ENCODE data around the gene GSTA5. TPM values are rescaled to one million over a fixed set of nuclear protein-coding genes. Genes with fewer than 3 reads are reported as not detected.
"Not testable (repeated sequence)": the region's sequence is repeated elsewhere in the genome, so short reads cannot be mapped to it uniquely, and the experiment has no call there.

The GSTA5 gene
- total RNA-seq, 1 experiment from 2014 or later, result not detected

DNA sequence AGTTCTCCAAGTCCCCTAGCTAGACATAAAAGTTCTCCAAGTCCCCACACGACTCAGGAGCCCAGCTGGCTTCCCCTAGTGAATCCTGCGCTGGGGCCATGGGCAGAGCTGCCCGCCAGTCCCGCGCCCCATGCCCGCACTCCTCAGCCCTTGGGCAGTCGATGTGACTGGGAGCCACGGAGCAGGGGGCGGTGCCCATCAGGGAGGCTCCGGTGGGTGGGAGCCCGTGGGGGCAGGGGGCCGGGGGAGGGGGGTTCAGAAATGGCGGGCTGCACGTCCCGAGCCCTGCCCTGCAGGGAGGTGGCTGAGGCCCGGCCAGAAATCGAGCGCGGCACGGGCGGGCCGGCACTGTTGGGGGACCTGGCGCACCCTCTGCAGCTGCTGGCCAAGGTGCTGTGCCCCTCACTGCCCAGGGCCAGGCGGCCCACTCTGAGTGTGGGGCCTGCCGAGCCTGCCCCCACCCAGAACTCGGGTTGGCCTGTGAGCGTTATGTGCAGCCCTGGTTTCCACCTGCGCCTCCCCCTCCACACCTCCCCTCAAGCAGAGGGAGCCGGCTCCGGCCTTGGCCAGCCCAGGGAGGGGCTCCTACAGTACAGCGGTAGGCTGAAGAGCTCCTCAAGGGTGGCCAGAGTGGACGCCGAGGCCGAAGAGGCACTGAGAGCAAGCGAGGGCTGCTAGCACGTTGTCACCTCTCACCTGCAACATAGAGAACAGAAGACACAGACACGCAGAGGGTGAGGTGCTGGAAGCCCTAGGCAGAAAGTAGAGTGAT is 11.4 kb downstream of the GSTA5 start (continued):
- TF ChIP-seq, protein P1, sequence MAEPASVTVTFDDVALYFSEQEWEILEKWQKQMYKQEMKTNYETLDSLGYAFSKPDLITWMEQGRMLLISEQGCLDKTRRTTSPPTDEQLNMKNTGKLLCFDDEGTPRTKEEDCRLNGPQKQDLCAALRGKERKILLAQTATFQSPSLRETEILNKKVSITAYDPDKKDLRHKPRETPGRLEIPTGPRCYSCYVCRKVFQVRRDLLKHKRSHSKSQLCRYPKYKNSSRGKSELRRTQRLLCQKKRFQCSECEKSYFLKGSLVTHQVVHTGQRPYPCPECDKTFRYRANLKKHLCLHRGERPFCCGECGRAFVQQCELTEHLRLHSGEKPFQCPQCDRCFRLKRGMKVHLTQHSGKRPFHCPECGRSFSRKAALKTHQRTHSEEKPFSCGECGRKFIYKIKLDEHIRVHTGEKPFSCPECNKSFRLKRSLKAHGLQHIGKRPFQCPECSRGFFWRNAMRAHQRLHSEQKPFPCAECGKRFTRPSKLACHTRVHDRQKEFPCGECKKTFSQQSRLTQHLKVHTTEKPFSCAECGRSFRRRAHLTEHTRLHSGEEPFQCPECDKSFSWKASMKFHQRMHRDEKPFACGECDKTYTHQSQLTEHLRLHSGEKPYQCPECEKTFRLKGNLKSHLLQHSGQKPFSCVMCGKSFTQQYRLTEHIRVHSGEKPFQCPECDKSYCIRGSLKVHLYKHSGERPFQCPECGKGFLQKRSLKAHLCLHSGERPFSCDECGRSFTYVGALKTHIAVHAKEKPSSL (CRISPR knock-in tag; conservative IDR thresholded peaks at IDR 0.05), result no peak

DNA sequence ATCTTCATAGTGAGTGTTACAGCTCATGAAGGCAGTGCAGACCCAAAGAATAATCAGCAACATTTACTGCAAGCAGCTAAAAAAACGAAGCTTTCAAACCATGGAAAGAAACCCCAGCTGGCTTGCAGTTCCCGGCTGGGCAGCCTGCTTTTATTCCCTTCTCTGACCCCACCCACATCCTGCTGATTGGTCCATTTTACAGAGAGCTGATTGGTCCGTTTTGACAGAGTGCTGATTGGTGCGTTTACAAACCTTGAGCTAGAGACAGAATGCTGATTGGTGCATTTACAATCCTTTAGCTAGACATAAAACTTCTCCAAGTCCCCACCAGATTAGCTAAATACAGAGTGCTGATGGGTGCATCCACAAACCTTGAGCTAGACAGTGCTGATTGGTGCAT is 12.0 kb downstream of the GSTA5 start:
- H3K4me1 Mint-ChIP-seq; CTCF ChIA-PET; H3K27ac Mint-ChIP-seq; POLR2A ChIA-PET; DNase-seq (ENCODE audit: low spot score); H3K4me3 Mint-ChIP-seq; H3K27me3 Mint-ChIP-seq (ENCODE audit: low read depth); H3K36me3 Mint-ChIP-seq; ATAC-seq: not testable (repeated sequence)
- H3K9me3 Mint-ChIP-seq, result peaks cover 40% of the 10 kb centered on the region

DNA sequence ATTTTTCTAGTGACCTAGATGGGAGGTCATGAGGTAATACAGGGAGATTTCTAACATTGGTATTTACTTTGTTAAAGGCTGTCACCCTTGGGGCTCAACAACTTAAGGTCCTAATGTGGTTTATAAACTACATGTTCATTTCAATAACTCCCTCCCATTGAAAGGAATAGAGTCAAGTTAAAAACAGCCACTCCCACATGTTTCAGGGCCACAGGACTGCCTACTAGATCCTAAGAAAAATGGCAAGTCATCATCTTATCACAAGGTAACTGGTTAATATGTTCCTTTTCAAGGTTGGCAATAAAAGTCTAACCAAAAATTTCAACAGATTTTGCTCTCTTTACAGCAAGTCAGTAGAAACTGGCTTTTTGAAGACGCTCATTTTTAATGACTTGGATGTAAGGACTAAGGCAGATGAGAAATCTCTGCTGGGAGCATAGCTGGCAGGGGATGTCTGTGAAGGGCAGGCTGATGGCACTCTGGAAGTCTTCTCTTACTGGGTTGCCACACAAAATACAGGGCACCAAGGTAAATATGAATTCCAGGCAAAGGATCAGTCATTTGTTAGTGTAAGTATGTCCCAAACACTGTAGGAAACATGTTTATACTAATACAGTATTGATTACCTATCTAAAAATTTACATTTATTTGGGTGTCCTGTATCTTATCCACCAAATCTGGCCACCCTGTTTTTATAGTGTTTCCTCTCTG is 13.4 kb downstream of the GSTA5 start:
- H3K36me3 Mint-ChIP-seq; H3K27me3 Mint-ChIP-seq (ENCODE audit: low read depth); H3K27ac Mint-ChIP-seq; DNase-seq (ENCODE audit: low spot score); H3K4me1 Mint-ChIP-seq; POLR2A ChIA-PET; H3K4me3 Mint-ChIP-seq; ATAC-seq: not testable (repeated sequence)
- CTCF ChIA-PET, result interaction anchor here (1.1 kb wide), 1 partner anchor 103 kb away, joined by 3 read pairs; no protein-coding TSS in a partner anchor
- H3K9me3 Mint-ChIP-seq, result peaks cover 46% of the 10 kb centered on the region

DNA sequence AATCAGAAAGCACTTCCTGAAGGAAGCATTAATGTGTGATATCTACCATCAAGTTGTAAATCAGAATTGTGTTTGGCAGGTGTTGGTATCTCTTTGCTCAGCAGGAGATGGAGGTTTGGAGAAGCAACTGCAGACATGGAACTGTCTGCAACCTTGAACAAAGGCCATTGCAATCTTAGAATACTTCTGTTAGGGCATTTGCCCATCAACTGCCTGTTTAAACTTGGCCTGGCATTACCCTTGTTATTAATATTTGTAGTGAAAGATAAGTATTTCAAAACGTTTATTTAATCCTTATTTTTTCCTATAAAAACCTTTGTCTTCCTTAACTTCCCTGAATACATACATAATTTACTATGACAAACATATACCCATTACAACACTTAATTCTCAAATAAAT is 14.1 kb downstream of the GSTA5 start:
- no peak overlapping the region for H3K4me3 Mint-ChIP-seq
- CTCF ChIA-PET, result no interaction called here

DNA sequence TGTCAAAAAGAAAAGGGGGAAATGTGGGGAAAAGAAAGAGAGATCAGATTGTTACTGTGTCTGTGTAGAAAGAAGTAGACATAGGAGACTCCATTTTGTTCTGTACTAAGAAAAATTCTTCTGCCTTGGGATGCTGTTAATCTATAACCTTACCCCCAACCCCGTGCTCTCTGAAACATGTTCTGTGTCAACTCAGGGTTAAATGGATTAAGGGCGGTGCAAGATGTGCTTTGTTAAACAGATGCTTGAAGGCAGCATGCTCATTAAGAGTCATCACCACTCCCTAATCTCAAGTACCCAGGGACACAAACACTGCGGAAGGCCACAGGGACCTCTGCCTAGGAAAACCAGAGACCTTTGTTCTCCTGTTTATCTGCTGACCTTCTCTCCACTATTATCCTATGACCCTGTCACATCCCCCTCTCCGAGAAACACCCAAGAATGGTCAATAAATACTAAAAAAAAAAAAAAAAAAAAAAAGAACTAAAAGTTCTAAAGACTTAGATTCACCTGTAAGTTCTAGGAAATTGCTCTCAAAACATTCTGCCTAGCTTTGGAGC is 14.6 kb downstream of the GSTA5 start:
- H3K27ac Mint-ChIP-seq; H3K27me3 Mint-ChIP-seq (ENCODE audit: low read depth); POLR2A ChIA-PET; ATAC-seq; DNase-seq (ENCODE audit: low spot score); H3K4me3 Mint-ChIP-seq; CTCF ChIA-PET; H3K4me1 Mint-ChIP-seq: not testable (repeated sequence)
- Mint-ChIP-seq H3K9me3 (peaks cover 46% of the 10 kb centered on the region), H3K36me3 (peaks cover 11% of the 10 kb centered on the region)

More for the DNA sequence above, 14.1 kb downstream of the GSTA5 start:
- POLR2A ChIA-PET, result no interaction called here
- TF ChIP-seq, protein P2, sequence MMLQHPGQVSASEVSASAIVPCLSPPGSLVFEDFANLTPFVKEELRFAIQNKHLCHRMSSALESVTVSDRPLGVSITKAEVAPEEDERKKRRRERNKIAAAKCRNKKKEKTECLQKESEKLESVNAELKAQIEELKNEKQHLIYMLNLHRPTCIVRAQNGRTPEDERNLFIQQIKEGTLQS (CRISPR knock-in tag; conservative IDR thresholded peaks at IDR 0.05), result no peak
- TF ChIP-seq TEAD4 (CRISPR knock-in tag; IDR thresholded peaks at IDR 0.05) (no peak), CREB1 (CRISPR knock-in tag; IDR thresholded peaks at IDR 0.05) (no peak), FOXK1 (CRISPR knock-in tag; IDR thresholded peaks at IDR 0.05) (no peak)
- TF ChIP-seq, protein P3, sequence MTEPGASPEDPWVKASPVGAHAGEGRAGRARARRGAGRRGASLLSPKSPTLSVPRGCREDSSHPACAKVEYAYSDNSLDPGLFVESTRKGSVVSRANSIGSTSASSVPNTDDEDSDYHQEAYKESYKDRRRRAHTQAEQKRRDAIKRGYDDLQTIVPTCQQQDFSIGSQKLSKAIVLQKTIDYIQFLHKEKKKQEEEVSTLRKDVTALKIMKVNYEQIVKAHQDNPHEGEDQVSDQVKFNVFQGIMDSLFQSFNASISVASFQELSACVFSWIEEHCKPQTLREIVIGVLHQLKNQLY (CRISPR knock-in tag; IDR thresholded peaks at IDR 0.05), result no peak
- DNase-seq (ENCODE audit: low spot score) (no peak), ATAC-seq (no peak)
- H3K27me3 Mint-ChIP-seq (ENCODE audit: low read depth), result no peaks in the 10 kb centered on the region; the same call in 1 of the 2 replicates
- H3K9me3 Mint-ChIP-seq, result peaks cover 46% of the 10 kb centered on the region
- H3K36me3 Mint-ChIP-seq, result peaks cover 9% of the 10 kb centered on the region
- no peak overlapping the region for H3K27ac Mint-ChIP-seq
- no peaks in the 10 kb centered on the region for H3K4me1 Mint-ChIP-seq

DNA sequence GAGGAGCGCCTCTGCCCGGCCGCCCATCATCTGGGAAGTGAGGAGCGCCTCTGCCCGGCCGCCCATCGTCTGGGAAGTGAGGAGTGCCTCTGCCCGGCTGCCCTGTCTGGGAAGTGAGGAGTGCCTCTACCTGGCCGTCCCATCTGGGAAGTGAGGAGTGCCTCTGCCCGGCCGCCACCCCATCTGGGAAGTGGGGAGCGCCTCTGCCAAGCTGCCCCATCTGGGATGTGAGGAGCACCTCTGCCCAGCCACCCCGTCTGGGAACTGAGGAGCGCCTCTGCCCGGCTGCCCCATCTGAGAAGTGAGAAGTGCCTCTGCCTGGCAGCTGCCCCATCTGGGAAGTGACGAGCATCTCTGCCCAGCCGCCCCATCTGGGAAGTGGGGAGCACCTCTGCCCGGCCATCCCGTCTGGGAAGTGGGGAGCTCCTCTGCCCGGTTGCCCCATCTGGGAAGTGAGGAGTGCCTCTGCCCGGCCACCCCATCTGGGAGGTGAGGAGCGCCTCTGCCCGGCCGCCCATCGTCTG is 15.3 kb downstream of the GSTA5 start:
- H3K4me1 Mint-ChIP-seq; H3K27me3 Mint-ChIP-seq (ENCODE audit: low read depth); CTCF ChIA-PET; ATAC-seq; H3K4me3 Mint-ChIP-seq; POLR2A ChIA-PET; H3K27ac Mint-ChIP-seq; DNase-seq (ENCODE audit: low spot score): not testable (repeated sequence)
- Mint-ChIP-seq H3K9me3 (peaks cover 47% of the 10 kb centered on the region), H3K36me3 (peaks cover 12% of the 10 kb centered on the region)

All from WTC11 (cell line).